MM.1S (cell line): ENCODE results near the gene CTAGE1.

Experiments used
- DNase-seq: peaks from one replicate; pipeline ENCODE4 v3.0.0-alpha.2; 2015
- H2AFZ ChIP-seq: fragments of 300-600 bp; sonication (generic); 2 replicates; pipeline ENCODE4 v1.6.0; 2016; ENCODE audit warnings: antibody characterized with exemption, low read length
- H3F3A ChIP-seq: fragments of 300-600 bp; sonication (generic); 2 replicates; pipeline ENCODE4 v1.6.1; 2016; ENCODE audit warnings: mild to moderate bottlenecking, antibody characterized with exemption, low read length, moderate library complexity, mixed read lengths; ENCODE audit not compliant: insufficient read depth
- H3K27ac ChIP-seq: fragments of 300-600 bp; sonication (generic); 2 replicates; pipeline ENCODE4 v1.5.1; 2016; ENCODE audit warnings: mild to moderate bottlenecking, low read length
- H3K27me3 ChIP-seq: fragments of 300-600 bp; sonication (generic); replicated peaks from 2 replicates; pipeline ENCODE4 v1.6.0; 2016; ENCODE audit warnings: low read length; ENCODE audit not compliant: insufficient read depth
- H3K36me3 ChIP-seq: fragments of 300-600 bp; sonication (generic); replicated peaks from 2 replicates; pipeline ENCODE4 v1.6.1; 2016; ENCODE audit warnings: mild to moderate bottlenecking, low read length, mixed read lengths; ENCODE audit not compliant: insufficient read depth
- H3K4me1 ChIP-seq: fragments of 300-600 bp; sonication (generic); 2 replicates; pipeline ENCODE4 v1.6.1; 2016; ENCODE audit warnings: low read length, mixed read lengths
- H3K4me2 ChIP-seq: fragments of 300-600 bp; sonication (generic); 2 replicates; pipeline ENCODE4 v1.6.0; 2016; ENCODE audit warnings: low read depth, low read length
- H3K4me3 ChIP-seq: fragments of 300-600 bp; sonication (generic); 2 replicates; pipeline ENCODE4 v1.5.1; 2016; ENCODE audit warnings: low read length, mixed read lengths
- H3K79me2 ChIP-seq: fragments of 300-600 bp; sonication (generic); 2 replicates; pipeline ENCODE4 v1.6.1; 2016; ENCODE audit warnings: mixed run types, low read length, mixed read lengths
- H3K9ac ChIP-seq: fragments of 300-600 bp; sonication (generic); 2 replicates; pipeline ENCODE4 v1.6.1; 2016; ENCODE audit warnings: low read length, mixed read lengths
- H3K9me2 ChIP-seq: fragments of 300-600 bp; sonication (generic); replicated peaks from 2 replicates; pipeline ENCODE4 v1.6.1; 2016; ENCODE audit warnings: mild to moderate bottlenecking, low read length, mixed read lengths; ENCODE audit not compliant: insufficient read depth
- H3K9me3 ChIP-seq: fragments of 300-600 bp; sonication (generic); replicated peaks from 2 replicates; pipeline ENCODE4 v1.6.1; 2016; ENCODE audit warnings: mild to moderate bottlenecking, low read length, mixed read lengths; ENCODE audit not compliant: insufficient read depth
- H4K20me1 ChIP-seq: fragments of 300-600 bp; sonication (generic); 2 replicates; pipeline ENCODE4 v1.6.1; 2016; ENCODE audit warnings: mild to moderate bottlenecking, low read length, moderate library complexity, mixed read lengths; ENCODE audit not compliant: insufficient read depth
- EZH2 ChIP-seq: fragments of 300-600 bp; sonication (generic); optimal IDR thresholded peaks from 2 replicates; pipeline ENCODE3; 2017; ENCODE audit warnings: low read depth, mild to moderate bottlenecking, antibody characterized with exemption, low read length, mixed read lengths
- EZH2phosphoT487 ChIP-seq: fragments of 300-600 bp; sonication (generic); IDR thresholded peaks from 2 replicates; pipeline ENCODE4 v1.6.1; 2018; ENCODE audit warnings: antibody characterized with exemption, low read length
- TF ChIP-seq, protein P1 (sequence below): fragments of 300-600 bp; sonication (generic); IDR thresholded peaks from 2 replicates; pipeline ENCODE4 v1.5.1; 2016; ENCODE audit warnings: antibody characterized with exemption, low read length, mixed read lengths

Gene CTAGE1

DNA sequence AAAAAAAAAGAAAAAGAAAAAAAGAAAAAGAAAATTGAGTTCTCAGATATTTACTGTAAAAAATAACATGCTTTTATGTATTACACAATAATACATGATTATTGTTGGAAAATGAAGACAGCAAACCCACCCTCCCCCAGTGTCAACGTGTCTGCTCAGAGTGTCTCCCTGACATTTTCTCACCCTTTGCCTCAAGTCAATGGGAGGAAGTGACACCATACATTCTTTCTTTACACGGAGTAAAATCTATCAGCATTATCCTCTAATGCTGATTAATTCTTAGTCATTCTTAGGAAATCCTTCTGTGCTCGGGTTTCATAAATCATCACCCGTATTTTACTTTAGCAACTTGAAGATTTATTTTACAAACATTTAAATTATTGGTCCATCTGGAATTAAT lies 32.0 kb downstream of the CTAGE1 start:
- Histone ChIP-seq H3K9ac (no peak overlapping the region), H3K27me3 (peaks cover 25% of the 10 kb centered on the region), H3F3A (no peaks in the 10 kb centered on the region), H3K4me3 (no peak overlapping the region), H3K36me3 (no peaks in the 10 kb centered on the region), H3K9me2 (no peaks in the 10 kb centered on the region), H3K4me1 (no peaks in the 10 kb centered on the region), H3K9me3 (no peaks in the 10 kb centered on the region), H3K79me2 (no peaks in the 10 kb centered on the region), H3K27ac (no peak overlapping the region), H2AFZ (no peak overlapping the region), H3K4me2 (no peak overlapping the region), H4K20me1 (no peaks in the 10 kb centered on the region)
- DNase-seq, result no peak
- TF ChIP-seq EZH2 (no peak), EZH2phosphoT487 (no peak)
- TF ChIP-seq, protein P1, sequence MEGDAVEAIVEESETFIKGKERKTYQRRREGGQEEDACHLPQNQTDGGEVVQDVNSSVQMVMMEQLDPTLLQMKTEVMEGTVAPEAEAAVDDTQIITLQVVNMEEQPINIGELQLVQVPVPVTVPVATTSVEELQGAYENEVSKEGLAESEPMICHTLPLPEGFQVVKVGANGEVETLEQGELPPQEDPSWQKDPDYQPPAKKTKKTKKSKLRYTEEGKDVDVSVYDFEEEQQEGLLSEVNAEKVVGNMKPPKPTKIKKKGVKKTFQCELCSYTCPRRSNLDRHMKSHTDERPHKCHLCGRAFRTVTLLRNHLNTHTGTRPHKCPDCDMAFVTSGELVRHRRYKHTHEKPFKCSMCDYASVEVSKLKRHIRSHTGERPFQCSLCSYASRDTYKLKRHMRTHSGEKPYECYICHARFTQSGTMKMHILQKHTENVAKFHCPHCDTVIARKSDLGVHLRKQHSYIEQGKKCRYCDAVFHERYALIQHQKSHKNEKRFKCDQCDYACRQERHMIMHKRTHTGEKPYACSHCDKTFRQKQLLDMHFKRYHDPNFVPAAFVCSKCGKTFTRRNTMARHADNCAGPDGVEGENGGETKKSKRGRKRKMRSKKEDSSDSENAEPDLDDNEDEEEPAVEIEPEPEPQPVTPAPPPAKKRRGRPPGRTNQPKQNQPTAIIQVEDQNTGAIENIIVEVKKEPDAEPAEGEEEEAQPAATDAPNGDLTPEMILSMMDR, result no peak

DNA sequence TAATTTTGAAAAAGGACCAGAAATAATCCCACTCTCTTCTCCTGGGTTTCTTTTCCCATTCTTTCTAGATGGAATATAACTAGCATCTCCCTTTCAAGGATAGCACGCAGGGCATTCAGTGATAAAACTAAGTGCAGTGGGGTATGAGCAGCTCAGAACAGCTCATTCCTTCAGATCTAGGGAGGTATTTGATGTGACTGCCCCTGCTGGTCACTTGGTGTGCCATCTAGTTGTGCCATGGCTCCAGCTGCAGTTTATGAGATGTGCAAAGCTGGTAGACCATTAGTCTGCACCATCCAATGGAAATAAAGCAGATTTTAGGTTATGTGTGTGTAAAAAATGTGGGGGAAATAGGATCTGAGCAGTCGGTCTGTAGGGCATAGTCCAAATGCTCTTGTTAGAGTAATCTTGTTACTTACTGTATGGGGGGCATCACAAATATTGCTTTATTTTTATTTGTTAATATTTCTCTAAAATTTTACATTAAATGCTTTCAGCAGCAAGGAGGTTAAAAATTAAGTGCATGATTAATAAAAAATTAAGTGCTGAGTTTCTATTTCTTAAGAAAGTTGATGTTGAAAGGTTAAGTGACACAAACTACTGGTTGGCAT lies 38.9 kb downstream of the CTAGE1 start:
- H3K9ac ChIP-seq, result no peak overlapping the region
- no peaks in the 10 kb centered on the region for H3K9me2 ChIP-seq
- TF ChIP-seq EZH2phosphoT487, result no peak
- TF ChIP-seq, protein P1, result peak; percentile 40
- H3K4me2 ChIP-seq, result no peak overlapping the region
- no peaks in the 10 kb centered on the region for H3K4me1 ChIP-seq
- H4K20me1 ChIP-seq, result no peaks in the 10 kb centered on the region
- H3K9me3 ChIP-seq, result no peaks in the 10 kb centered on the region
- no peak overlapping the region for H2AFZ ChIP-seq
- H3K27me3 ChIP-seq, result no peaks in the 10 kb centered on the region
- no peak overlapping the region for H3K27ac ChIP-seq
- H3K4me3 ChIP-seq, result no peak overlapping the region
- H3K36me3 ChIP-seq, result no peaks in the 10 kb centered on the region
- H3F3A ChIP-seq, result no peaks in the 10 kb centered on the region
- no peak for DNase-seq
- no peaks in the 10 kb centered on the region for H3K79me2 ChIP-seq

DNA sequence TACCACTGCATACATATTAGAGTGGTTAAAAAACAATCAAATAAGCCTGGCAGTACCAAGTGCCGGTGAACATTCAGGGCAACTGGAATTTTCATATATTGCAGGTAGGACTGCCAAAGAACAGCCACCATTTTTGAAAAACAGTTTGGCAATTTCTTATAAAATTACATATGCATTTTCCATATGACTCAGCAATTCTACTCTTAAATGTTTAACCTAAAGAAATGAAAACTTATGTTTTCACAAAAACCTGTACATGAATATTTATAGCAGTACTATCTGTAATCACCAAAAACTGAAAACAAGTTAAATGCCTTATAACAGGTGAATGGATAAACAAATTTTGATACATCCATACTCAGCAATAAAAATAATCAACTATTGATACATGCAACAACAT lies 39.9 kb downstream of the CTAGE1 start:
- Histone ChIP-seq H3K36me3 (no peaks in the 10 kb centered on the region), H3K27me3 (no peaks in the 10 kb centered on the region), H3K79me2 (no peaks in the 10 kb centered on the region), H3K4me3 (no peak overlapping the region), H3K27ac (no peak overlapping the region), H3K9me2 (no peaks in the 10 kb centered on the region), H3K9ac (no peak overlapping the region), H4K20me1 (no peaks in the 10 kb centered on the region), H3K4me2 (no peak overlapping the region), H3K9me3 (no peaks in the 10 kb centered on the region), H3F3A (no peaks in the 10 kb centered on the region), H3K4me1 (no peaks in the 10 kb centered on the region), H2AFZ (no peak overlapping the region)
- TF ChIP-seq EZH2 (no peak), EZH2phosphoT487 (no peak)
- TF ChIP-seq, protein P1, result no peak
- DNase-seq, result no peak
